Measurements from ENCODE around the gene RNF215.
"Not testable (repeated sequence)": the region's sequence is repeated elsewhere in the genome, so short reads cannot be mapped to it uniquely, and the experiment has no call there.

The RNF215 gene

GRCh38 chr22:30357650-30358215 is 29.5 kb downstream of the RNF215 start:
- no peak for DNase-seq

GRCh38 chr22:30357236-30357570 is 30.0 kb downstream of the RNF215 start:
- DNase-seq, result peak in 1 of 5 experiments; percentile 14

DNA sequence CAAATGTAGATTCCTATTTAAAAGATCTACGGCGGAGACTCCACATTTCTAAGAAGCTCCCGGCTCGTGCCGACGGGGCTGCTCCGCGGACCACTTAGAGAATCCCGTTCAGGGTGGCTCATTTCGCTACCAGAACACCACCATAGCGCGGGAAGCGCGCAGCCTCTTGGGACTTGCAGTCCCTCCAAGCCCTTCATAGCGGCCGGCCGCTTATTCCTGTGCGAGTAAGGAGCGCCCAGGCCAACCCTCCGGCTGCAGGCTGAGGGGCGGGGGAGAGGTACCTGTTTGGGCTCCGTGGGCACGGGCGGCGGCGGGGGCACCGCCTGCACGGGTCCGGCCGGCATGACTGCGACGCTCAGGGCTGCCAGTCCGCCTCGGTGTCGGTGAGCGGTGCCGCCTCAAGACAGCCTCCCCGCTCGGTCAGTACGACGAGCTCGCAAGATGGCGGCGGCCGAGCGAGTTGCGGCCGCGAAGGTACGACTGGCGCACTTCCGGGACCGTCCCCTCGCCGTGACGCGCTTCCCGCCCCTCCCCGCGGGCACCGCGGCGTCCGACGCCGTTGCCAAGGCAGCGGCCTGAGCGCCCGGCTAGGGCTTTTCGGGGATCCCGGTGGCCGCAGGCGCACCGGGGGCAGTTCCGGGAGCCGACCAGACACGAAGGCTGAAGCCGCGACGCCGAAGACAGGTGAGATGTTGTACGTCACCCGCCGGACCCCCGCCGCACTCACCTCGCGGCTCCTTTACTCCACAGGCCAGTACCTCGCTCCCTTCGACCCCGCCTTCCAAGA is 30.6 kb downstream of the RNF215 start, which contains the start of the genes CCDC157 and SF3A1:
Gene CCDC157, plus strand, starts transcription at position 559 of the 787 bp plus-strand sequence. CDS start 8,994 bp downstream, outside the sequence.
Gene SF3A1, minus strand, starts transcription at position 446 of the 787 bp plus-strand sequence. Its CDS starts 102 bp downstream, at position 344.
- peak; percentile 72 to 95 (median 81) for DNase-seq

GRCh38 chr22:30354644-30355043 is 32.6 kb downstream of the RNF215 start:
- no peak for DNase-seq

GRCh38 chr22:30351226-30351625 is 36.0 kb downstream of the RNF215 start:
- DNase-seq, result no peak

GRCh38 chr22:30348809-30349208 is 38.4 kb downstream of the RNF215 start:
- no peak for DNase-seq

DNA sequence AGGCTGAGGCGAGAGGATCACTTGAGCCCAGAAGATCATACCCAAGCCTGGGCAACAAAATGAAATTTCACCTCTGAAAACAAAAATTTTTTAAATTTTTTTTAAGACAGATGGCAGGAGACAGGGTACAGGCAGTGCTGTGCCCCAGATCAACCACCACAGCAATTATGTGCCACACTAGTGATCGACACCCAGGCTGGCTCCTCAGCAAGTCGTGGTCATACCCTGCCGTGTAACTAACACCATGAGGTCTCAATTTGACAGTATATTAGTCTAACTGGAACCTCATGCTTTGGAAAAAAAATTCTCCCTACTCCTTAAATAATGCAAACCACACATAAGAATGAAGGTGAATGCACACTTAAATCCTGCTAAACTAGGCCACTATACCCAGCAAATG is 38.8 kb downstream of the RNF215 start:
- DNase-seq, result peak in 1 of 5 experiments; percentile 55

DNA sequence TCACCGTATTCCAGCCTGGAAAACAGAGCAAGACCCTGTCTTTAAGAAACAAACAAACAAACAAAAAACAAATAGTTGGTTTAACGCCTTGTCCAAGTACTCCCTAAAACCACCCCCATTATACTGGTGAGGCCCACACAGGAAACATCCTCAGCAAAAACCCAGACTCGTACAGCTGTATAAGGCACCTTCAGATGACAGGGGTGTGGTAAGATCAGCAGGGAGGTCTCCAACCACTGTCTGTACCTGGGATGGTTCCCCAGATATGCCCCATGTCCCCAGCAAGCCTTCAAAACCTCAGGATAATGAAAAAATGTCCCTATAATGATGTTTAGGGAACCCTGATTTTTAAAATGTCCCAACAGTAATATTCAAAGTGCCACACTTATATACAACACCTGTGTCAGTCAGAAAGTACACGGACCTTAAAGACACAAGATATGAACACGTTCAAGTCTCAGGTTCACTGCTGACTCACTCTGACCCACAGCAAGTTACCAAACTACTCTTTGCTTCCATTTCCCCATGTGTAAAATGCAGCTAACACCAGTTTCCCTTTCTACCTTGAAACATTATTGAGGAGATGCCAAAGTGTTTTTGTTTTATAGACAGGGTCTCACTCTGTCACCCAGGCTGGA is 39.8 kb downstream of the RNF215 start:
- peak in 1 of 5 experiments; percentile 71 for DNase-seq

DNA sequence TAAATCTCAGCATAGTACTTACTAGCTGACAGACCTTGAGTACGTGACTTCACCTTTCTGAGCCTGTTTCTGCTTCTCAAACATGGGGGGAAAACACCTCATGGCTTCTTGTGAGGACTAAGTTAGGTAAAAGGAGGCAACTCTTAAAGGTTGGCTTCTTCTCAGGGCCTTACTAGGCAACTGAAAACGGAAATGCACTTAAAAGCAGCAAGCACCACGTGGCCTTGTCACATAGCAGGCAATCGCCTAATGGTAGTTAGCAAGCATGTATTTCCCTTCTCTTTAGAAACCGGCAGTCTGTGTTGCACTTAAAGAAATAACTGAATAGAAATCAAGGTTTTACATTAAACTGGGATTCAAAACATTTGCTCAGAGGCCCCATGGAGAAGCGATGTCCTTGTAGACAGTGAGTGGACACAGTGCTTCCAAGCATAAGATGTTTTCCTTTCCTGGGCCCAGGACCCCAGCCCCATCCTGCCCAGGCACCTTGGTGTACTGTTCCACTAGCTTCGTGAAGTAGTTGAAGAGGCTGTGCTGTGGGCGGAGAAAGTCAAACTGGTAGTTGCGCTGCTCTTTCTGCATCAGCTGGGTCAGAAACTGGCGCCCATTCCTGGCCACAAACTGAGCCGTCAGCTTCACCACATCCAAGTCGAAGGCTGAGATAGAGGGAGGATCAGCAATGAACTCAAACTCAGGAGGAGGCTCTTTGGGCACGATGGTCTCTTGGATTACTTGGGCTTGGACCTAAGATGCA is 42.6 kb downstream of the RNF215 start:
- DNase-seq, result peak in 2 of 5 experiments; percentile 42 to 87

GRCh38 chr22:30340911-30341685 is 46.1 kb downstream of the RNF215 start:
- no peak for DNase-seq

DNA sequence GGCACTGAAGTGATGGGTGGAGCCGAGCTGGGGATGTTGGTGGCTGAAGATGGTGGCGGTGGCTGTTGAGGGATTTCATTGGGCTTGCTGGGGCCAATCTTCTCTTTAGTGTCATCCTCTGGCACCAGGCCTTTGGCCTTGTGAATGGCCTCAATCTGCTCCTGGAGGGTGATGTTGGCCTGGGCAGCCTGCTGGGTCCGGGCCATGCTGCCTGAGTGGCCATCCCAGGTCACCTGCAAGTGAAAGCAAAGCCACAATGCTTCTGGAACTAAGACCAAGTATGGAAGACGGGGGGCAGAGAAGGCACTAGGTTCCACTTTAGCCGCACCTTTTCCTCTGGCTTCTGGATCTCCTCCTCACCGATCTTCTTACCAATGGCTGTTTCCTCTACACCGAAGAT is 48.4 kb downstream of the RNF215 start:
- no peak for DNase-seq

GRCh38 chr22:30338341-30338740 is 48.9 kb downstream of the RNF215 start:
- not testable (repeated sequence) for DNase-seq

DNA sequence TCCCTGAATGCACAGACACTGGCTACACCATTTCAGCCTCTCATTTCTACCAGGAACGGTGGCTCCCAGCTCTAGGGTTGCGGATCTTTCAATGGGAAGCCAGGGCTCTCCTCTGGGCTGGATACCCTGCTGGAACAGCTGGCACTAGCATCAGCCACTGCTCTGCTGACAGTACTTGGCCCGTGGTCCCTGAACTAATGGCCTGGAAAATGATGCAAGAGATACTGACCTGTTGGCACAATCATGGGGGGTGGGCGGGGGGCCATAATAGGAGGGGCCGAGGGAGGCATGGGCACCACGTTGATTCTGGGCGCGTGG is 49.8 kb downstream of the RNF215 start:
- no peak for DNase-seq

DNA sequence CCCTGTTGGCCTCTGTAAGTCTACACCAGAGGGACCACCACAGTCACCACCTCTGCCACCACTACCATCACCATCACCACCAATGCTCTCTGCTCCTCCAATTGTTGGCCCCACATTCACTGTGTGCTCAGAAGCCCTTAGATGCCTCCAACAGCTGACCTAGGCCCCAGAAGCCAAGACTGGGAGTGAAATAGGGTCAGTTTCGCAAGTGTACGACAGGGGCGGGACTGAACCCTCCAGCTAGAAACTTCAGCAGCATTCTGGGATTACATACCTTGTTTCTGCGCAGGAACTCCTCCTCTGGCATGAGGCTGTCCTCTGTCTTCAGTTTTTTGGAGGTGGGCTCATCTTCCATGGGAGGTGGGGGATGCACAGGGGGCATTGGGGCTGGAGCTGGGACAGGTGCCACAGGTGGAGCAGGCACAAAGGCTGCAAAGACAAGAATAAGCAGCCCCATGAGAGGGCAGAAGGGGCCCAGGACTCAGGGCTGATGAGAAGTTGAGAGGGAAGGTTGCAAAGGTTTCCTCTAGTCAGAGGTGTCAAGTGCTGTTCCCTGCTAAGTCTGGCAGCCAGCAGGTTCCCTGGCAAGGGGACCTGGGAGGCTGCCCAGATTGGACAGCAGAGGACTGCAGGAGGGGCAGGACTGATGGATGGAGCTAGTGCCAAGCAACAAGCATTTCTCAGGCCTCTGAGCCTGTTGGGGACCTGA is 50.3 kb downstream of the RNF215 start:
- no peak for DNase-seq

- no peak for DNase-seq
These were observed 52.0 kb downstream of the RNF215 start for GRCh38 chr22:30335236-30335635.

- no peak for DNase-seq
These were observed 52.6 kb downstream of the RNF215 start for GRCh38 chr22:30334646-30335045.

DNA sequence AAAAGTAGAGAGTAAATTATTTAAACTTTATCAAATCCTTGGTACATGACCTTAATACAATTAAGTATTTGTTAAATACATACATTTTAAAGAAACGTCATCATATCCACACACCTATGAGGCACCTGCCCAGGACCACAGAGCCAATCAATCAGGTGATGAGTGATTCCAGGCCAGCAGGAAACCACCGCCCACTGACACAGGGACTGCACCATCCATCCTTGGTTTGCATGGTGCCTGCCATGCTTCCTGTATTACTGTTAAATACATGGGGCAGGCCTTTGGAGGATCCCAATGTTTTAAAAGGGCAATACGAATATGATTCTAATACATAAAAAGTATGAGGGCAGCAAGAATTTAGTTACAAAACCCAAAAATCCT is 53.5 kb downstream of the RNF215 start:
- DNase-seq, result peak in 1 of 5 experiments; percentile 64

DNA sequence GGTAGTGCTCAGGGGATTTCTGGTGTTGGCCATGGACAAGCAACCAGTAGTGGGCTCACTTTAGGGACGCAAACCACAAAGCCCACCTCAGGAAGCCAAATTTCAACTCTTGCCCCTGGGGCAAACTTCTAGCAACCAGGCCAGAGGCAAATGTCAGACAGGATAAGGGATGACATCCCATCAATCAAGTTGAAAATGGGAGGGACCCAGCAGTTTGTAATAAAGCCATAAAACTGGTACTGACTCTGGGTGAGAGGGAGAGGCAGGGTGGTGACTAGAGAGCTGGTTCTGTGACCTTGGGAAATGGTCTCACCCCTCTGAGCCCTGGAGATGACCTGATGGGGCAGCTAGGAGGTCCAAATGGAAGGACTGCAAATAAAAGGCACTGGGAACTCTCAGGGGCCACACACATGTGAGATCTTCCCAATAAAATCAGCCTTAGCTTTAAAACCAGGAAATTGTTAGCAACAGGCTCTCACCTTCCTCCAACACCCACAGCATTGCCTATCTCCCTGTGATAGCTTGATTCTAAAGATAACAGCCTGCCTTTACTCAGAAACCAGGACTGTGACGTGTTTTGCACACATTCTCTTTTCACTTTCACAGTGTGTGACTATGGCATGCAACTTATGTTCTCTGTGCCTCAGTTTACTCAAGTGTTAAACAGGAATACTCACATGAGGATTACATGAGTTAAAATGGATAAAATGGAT is 54.1 kb downstream of the RNF215 start:
- DNase-seq, result peak in 1 of 5 experiments; percentile 83

DNA sequence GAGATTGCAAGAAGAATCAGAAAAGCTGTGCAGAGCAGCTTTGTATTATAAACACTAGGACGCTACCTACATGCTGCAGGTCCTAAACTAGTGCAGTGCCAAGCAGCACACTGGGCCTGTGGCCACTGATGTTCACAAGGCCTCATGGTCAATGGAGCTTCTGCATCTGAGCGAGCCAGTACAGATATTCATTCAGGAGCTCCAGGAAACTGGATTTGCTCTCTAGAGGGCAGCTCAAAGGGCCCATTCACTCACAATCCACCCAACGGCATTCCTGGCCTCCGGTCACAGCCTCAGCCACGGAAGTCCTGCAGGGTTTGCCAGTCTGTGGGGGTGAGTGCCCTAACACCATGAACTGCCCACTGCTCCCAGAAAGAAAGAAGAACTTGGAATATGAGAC is 54.7 kb downstream of the RNF215 start:
- no peak for DNase-seq

All from T-helper 2 cell (primary cell).